AG09309 (cell line): ENCODE results near the gene CENPP.

Source experiments
- DNase-seq: peaks from one replicate; pipeline ENCODE4 v3.0.0-alpha.2; 2010; ENCODE audit warnings: low read depth
- H3K4me3 ChIP-seq: 2 replicates; pipeline ENCODE4 v1.5.1; 2011; ENCODE audit warnings: mild to moderate bottlenecking, low read depth, low read length, moderate library complexity; ENCODE audit not compliant: control insufficient read depth
- CTCF ChIP-seq: IDR thresholded peaks from 2 replicates; pipeline ENCODE4 v1.5.1; 2011; ENCODE audit warnings: mild to moderate bottlenecking, low read depth, low read length, inconsistent platforms; ENCODE audit not compliant: insufficient read depth, control insufficient read depth; ENCODE audit errors: missing control alignments

CENPP gene

GRCh38 chr9:92295827-92296258, 29.9 kb upstream of the CENPP start:
- TF ChIP-seq CTCF = no peak
- no peak overlapping the region for H3K4me3 ChIP-seq

GRCh38 chr9:92297611-92298010, 28.1 kb upstream of the CENPP start:
- H3K4me3 ChIP-seq = no peak overlapping the region

More at GRCh38 chr9:92295827-92296258, 29.9 kb upstream of the CENPP start:
- DNase-seq = no peak

GRCh38 chr9:92298036-92298435, 27.7 kb upstream of the CENPP start:
- H3K4me3 ChIP-seq = no peak overlapping the region
- no peak for TF ChIP-seq CTCF
- no peak for DNase-seq

More at GRCh38 chr9:92297611-92298010, 28.1 kb upstream of the CENPP start:
- no peak for DNase-seq
- TF ChIP-seq CTCF = no peak

GRCh38 chr9:92299116-92299515, 26.6 kb upstream of the CENPP start:
- DNase-seq = no peak

GRCh38 chr9:92300936-92301335, 24.8 kb upstream of the CENPP start:
- no peak overlapping the region for H3K4me3 ChIP-seq
- no peak for DNase-seq
- TF ChIP-seq CTCF = no peak

More at GRCh38 chr9:92299116-92299515, 26.6 kb upstream of the CENPP start:
- TF ChIP-seq CTCF = no peak
- no peak overlapping the region for H3K4me3 ChIP-seq

- TF ChIP-seq CTCF = no peak
- H3K4me3 ChIP-seq = no peak overlapping the region
- no peak for DNase-seq
Observed at GRCh38 chr9:92308893-92309292, 16.9 kb upstream of the CENPP start.

- H3K4me3 ChIP-seq = no peak overlapping the region
- no peak for TF ChIP-seq CTCF
- no peak for DNase-seq
Observed at GRCh38 chr9:92310562-92310961, 15.2 kb upstream of the CENPP start.
